Ovary (tissue), 9 donors: ENCODE data around the gene COL24A1. TPM values are rescaled to one million over a fixed set of nuclear protein-coding genes. Genes with fewer than 3 reads are reported as not detected.

Experiments
- DNase-seq, 5 donors: peaks; one replicate each; pipeline ENCODE4 v3.0.0-alpha.2; 2019 to 2020
- H3K27ac ChIP-seq, 2 donors: fragments of 200-600 bp; one replicate each; pipeline versions ENCODE4 v1.5.1 to v1.8.0; 2019 to 2022
- H3K27me3 ChIP-seq: fragments of 200-600 bp; one replicate; pipeline ENCODE4 v1.8.0; 2022
- H3K36me3 ChIP-seq: fragments of 200-600 bp; sonication (generic); one replicate; pipeline ENCODE4 v1.5.1; 2019
- H3K4me1 ChIP-seq: one replicate; pipeline ENCODE4 v1.8.1; 2013; ENCODE audit warnings: mild to moderate bottlenecking, moderate library complexity; ENCODE audit not compliant: insufficient read depth
- H3K4me3 ChIP-seq: fragments of 200-600 bp; sonication (generic); one replicate; pipeline ENCODE4 v1.5.1; 2017
- H3K9me3 ChIP-seq, 2 donors: fragments of 200-600 bp in 1 of 2; sonication (generic) in 1 of 2; one replicate each; pipeline versions ENCODE4 v1.5.1 to v1.8.1; 2013 to 2019; ENCODE audit warnings: mild to moderate bottlenecking in 1 of 2, moderate library complexity in 1 of 2
- CTCF ChIP-seq, 3 donors: fragments of 450-650 bp in 2 of 3; fragments of 200-600 bp in 1 of 3; IDR thresholded peaks; one replicate each; pipeline versions ENCODE4 v1.5.1 to v1.8.0; 2016 to 2022; ENCODE audit warnings: antibody characterized with exemption in 3 of 3, mild to moderate bottlenecking in 1 of 3
- EP300 ChIP-seq: sonication (generic); formaldehyde crosslinking; IDR thresholded peaks from one replicate; pipeline ENCODE4 v1.6.1; 2017; ENCODE audit warnings: antibody characterized with exemption
- POLR2A ChIP-seq: fragments of 450-650 bp; IDR thresholded peaks from one replicate; pipeline ENCODE4 v1.6.1; 2017; ENCODE audit warnings: antibody characterized with exemption, mild to moderate bottlenecking, moderate library complexity
- WGBS, 3 donors: extraction: QIAGEN DNeasy Blood & Tissue Kit in 1 of 3; methylation state at CpG; one replicate each; pipeline versions ENCODE4 v1.1.5 to v1.1.7; 2013 to 2017; 5-methylcytosine and 5-hydroxymethylcytosine counted together
- intact Hi-C, 4 donors: fragments of 100-400 bp; cut with DNase I; formaldehyde crosslinking; loops; one replicate each; pipeline versions ENCODE4 v1.11.0 to v1.15.1; 2022 to 2023
- polyA plus RNA-seq, 2 donors: library from polyadenylated mRNA; stranded (reverse); fragments of 200-250 nt in 1 of 2; fragments of 350-450 nt in 1 of 2; fragmentation: Illumina TruSeq in 1 of 2; extraction: RNeasy Lipid Tissue Mini Kit (QIAGEN cat#74804) in 1 of 2; gene quantifications; one replicate each; pipeline ENCODE4 v1.2.3, GENCODE V29; 2013 to 2014
- total RNA-seq, 7 donors: library from RNA; depleted of rRNA in 2 of 7; stranded (reverse); fragments of >200 nt in 2 of 7; fragmentation: NEBNext Ultra II Directional in 3 of 7; extraction: Animal tissue kit (Norgen Biotek cat#: 25700) in 3 of 7; gene quantifications; one replicate each; pipeline versions ENCODE4 v1.1.0 to v1.2.4, GENCODE V29; 2016 to 2023
- donor health status: DM: no; HTN: no; CAD: no; lungs with moderate emphysema.
- donor health status: DM: no; HTN: no; CAD: no.
- donor health status: Bipolar disorder and iron deficiency.
- donor health status: DM: yes; HTN: yes; CAD: no.
- donor health status: DM: no; HTN: no; CAD: no.
- donor health status: DM: yes; HTN: yes; CAD: no.

Gene COL24A1
- total and polyA plus RNA-seq, 9 donors: 0.31 to 5.8 (median 0.74) TPM

- intact Hi-C loops: no loop called here
- 58 to 67% (median 61%) methylated on average over 2 of the region's 2 CpGs for WGBS, 3 donors
- H3K4me3 ChIP-seq: no peak overlapping the region
- H3K9me3 ChIP-seq: no peaks in the 10 kb centered on the region
- no peaks in the 10 kb centered on the region for H3K27me3 ChIP-seq
- no peak for DNase-seq
- no peak overlapping the region for H3K27ac ChIP-seq
- TF ChIP-seq EP300 (no peak), CTCF (IDR thresholded peaks at IDR 0.05) (no peak), POLR2A (no peak)
- no peaks in the 10 kb centered on the region for H3K4me1 ChIP-seq
- H3K36me3 ChIP-seq: no peaks in the 10 kb centered on the region
These were observed 338.2 kb downstream of the COL24A1 start for GRCh38 chr1:85818371-85818770.

GRCh38 chr1:85816606-85817005, 340.0 kb downstream of the COL24A1 start:
- Histone ChIP-seq H3K4me1 (no peaks in the 10 kb centered on the region), H3K27ac (no peak overlapping the region), H3K36me3 (no peaks in the 10 kb centered on the region), H3K27me3 (no peaks in the 10 kb centered on the region), H3K9me3 (no peaks in the 10 kb centered on the region), H3K4me3 (no peak overlapping the region)
- 72 to 85% (median 81%) methylated on average over 1 of the region's 1 CpG for WGBS, 3 donors
- DNase-seq: no peak
- no peak for TF ChIP-seq CTCF (IDR thresholded peaks at IDR 0.05)
- no peak for TF ChIP-seq EP300
- no peak for TF ChIP-seq POLR2A
- intact Hi-C loops: no loop called here

- no peaks in the 10 kb centered on the region for H3K9me3 ChIP-seq
- DNase-seq: no peak
- TF ChIP-seq CTCF (IDR thresholded peaks at IDR 0.05) (no peak), POLR2A (no peak), EP300 (no peak)
- H3K36me3 ChIP-seq: no peaks in the 10 kb centered on the region
- no peaks in the 10 kb centered on the region for H3K27me3 ChIP-seq
- intact Hi-C loops: no loop called here
- WGBS, 3 donors: 76 to 85% (median 81%) methylated on average over 2 of the region's 2 CpGs
- H3K4me3 ChIP-seq: no peak overlapping the region
- H3K27ac ChIP-seq: no peak overlapping the region
- no peaks in the 10 kb centered on the region for H3K4me1 ChIP-seq
These were observed 340.7 kb downstream of the COL24A1 start for GRCh38 chr1:85815906-85816305.

GRCh38 chr1:85806236-85806965, 350.2 kb downstream of the COL24A1 start:
- Histone ChIP-seq H3K27ac (no peak overlapping the region), H3K4me3 (no peak overlapping the region), H3K36me3 (no peaks in the 10 kb centered on the region), H3K4me1 (no peaks in the 10 kb centered on the region), H3K9me3 (no peaks in the 10 kb centered on the region), H3K27me3 (no peaks in the 10 kb centered on the region)
- DNase-seq: no peak
- TF ChIP-seq EP300: no peak
- TF ChIP-seq POLR2A: no peak
- no peak for TF ChIP-seq CTCF (IDR thresholded peaks at IDR 0.05)
- WGBS, 3 donors: 41 to 50% (median 46%) methylated on average over 1 of the region's 1 CpG
- intact Hi-C loops: no loop called here
